ENCODE results near the gene HLCS. TPM values are rescaled to one million over a fixed set of nuclear protein-coding genes. Genes with fewer than 3 reads are reported as not detected.
A peak's percentile ranks its signal among the peaks of the same experiment; 100 is the strongest.

HLCS gene
- total and polyA plus RNA-seq, 2 donors (not counting 1 experiment from before 2014, with no cell fraction given), result 23.1 to 40.0 TPM

GRCh38 chr21:36994501-36995158, 28.2 kb upstream of the HLCS start:
- TF ChIP-seq EZH2 (IDR thresholded peaks at IDR 0.05; ENCODE audit: low read length, missing control alignments), result no peak
- TF ChIP-seq, protein P1, sequence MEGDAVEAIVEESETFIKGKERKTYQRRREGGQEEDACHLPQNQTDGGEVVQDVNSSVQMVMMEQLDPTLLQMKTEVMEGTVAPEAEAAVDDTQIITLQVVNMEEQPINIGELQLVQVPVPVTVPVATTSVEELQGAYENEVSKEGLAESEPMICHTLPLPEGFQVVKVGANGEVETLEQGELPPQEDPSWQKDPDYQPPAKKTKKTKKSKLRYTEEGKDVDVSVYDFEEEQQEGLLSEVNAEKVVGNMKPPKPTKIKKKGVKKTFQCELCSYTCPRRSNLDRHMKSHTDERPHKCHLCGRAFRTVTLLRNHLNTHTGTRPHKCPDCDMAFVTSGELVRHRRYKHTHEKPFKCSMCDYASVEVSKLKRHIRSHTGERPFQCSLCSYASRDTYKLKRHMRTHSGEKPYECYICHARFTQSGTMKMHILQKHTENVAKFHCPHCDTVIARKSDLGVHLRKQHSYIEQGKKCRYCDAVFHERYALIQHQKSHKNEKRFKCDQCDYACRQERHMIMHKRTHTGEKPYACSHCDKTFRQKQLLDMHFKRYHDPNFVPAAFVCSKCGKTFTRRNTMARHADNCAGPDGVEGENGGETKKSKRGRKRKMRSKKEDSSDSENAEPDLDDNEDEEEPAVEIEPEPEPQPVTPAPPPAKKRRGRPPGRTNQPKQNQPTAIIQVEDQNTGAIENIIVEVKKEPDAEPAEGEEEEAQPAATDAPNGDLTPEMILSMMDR (conservative IDR thresholded peaks at IDR 0.05 in 1 of 2, IDR thresholded peaks at IDR 0.05 in 1 of 2; ENCODE audit: low read depth in 1 of 2, low read length in 2 of 2), result peak in 1 of 2 donors; percentile 17
- no peaks in the 10 kb centered on the region for H3K79me2 ChIP-seq (ENCODE audit: control insufficient read depth, insufficient read depth, low read length)
- H3K4me3 ChIP-seq (replicated peaks in 1 of 4; ENCODE audit: control extremely low read depth in 1 of 4, insufficient read depth in 1 of 4, low read depth in 3 of 4, low read length in 4 of 4), result peak overlapping the region in 1 of 4 experiments; percentile 39
- no peaks in the 10 kb centered on the region for H3K4me1 ChIP-seq (ENCODE audit: control insufficient read depth, extremely low read depth, insufficient read depth, low read length)
- no peaks in the 10 kb centered on the region for H3K9me3 ChIP-seq (ENCODE audit: control insufficient read depth, insufficient read depth, low read depth, low read length)
- no peaks in the 10 kb centered on the region for H4K20me1 ChIP-seq (ENCODE audit: control insufficient read depth, extremely low read depth, insufficient read depth, low read length)
- H3K27ac ChIP-seq (ENCODE audit: insufficient read depth, low read length), result no peak overlapping the region
- H3K36me3 ChIP-seq (ENCODE audit: control insufficient read depth, insufficient read depth, low read length), result no peaks in the 10 kb centered on the region
- H3K4me2 ChIP-seq (ENCODE audit: extremely low read depth, insufficient read depth, low read length), result no peak overlapping the region
- H2AFZ ChIP-seq (ENCODE audit: low read length), result peak overlapping the region; percentile 21
- H3K27me3 ChIP-seq (ENCODE audit: control insufficient read depth, insufficient read depth, low read length), result peaks cover 2% of the 10 kb centered on the region
- DNase-seq (ENCODE audit: low read depth in 2 of 2), result peak; percentile 15 to 50
- H3K9ac ChIP-seq (ENCODE audit: insufficient read depth, low read length), result no peak overlapping the region

- Histone ChIP-seq H3K27ac (ENCODE audit: insufficient read depth, low read length) (no peak overlapping the region), H2AFZ (ENCODE audit: low read length) (no peak overlapping the region), H4K20me1 (ENCODE audit: control insufficient read depth, extremely low read depth, insufficient read depth, low read length) (no peaks in the 10 kb centered on the region), H3K9ac (ENCODE audit: insufficient read depth, low read length) (no peak overlapping the region), H3K27me3 (ENCODE audit: control insufficient read depth, insufficient read depth, low read length) (peaks cover 2% of the 10 kb centered on the region), H3K79me2 (ENCODE audit: control insufficient read depth, insufficient read depth, low read length) (no peaks in the 10 kb centered on the region), H3K4me1 (ENCODE audit: control insufficient read depth, extremely low read depth, insufficient read depth, low read length) (no peaks in the 10 kb centered on the region), H3K4me2 (ENCODE audit: extremely low read depth, insufficient read depth, low read length) (no peak overlapping the region), H3K9me3 (ENCODE audit: control insufficient read depth, insufficient read depth, low read depth, low read length) (no peaks in the 10 kb centered on the region), H3K36me3 (ENCODE audit: control insufficient read depth, insufficient read depth, low read length) (no peaks in the 10 kb centered on the region), H3K4me3 (replicated peaks in 1 of 4; ENCODE audit: control extremely low read depth in 1 of 4, insufficient read depth in 1 of 4, low read depth in 3 of 4, low read length in 4 of 4) (no peak overlapping the region)
- no peak for TF ChIP-seq EZH2 (IDR thresholded peaks at IDR 0.05; ENCODE audit: low read length, missing control alignments)
- TF ChIP-seq, protein P1 (conservative IDR thresholded peaks at IDR 0.05 in 1 of 2, IDR thresholded peaks at IDR 0.05 in 1 of 2; ENCODE audit: low read depth in 1 of 2, low read length in 2 of 2), result no peak
- no peak for DNase-seq (ENCODE audit: low read depth in 2 of 2)
Observed at GRCh38 chr21:36992671-36993070, 26.2 kb upstream of the HLCS start.

- no peak for DNase-seq (ENCODE audit: low read depth in 2 of 2)
- no peak for TF ChIP-seq EZH2 (IDR thresholded peaks at IDR 0.05; ENCODE audit: low read length, missing control alignments)
- TF ChIP-seq, protein P1 (conservative IDR thresholded peaks at IDR 0.05 in 1 of 2, IDR thresholded peaks at IDR 0.05 in 1 of 2; ENCODE audit: low read depth in 1 of 2, low read length in 2 of 2), result no peak
- Histone ChIP-seq H3K4me1 (ENCODE audit: control insufficient read depth, extremely low read depth, insufficient read depth, low read length) (no peaks in the 10 kb centered on the region), H3K79me2 (ENCODE audit: control insufficient read depth, insufficient read depth, low read length) (no peaks in the 10 kb centered on the region), H3K4me3 (replicated peaks in 1 of 4; ENCODE audit: control extremely low read depth in 1 of 4, insufficient read depth in 1 of 4, low read depth in 3 of 4, low read length in 4 of 4) (peak overlapping the region; percentile 32 to 67 (median 41)), H3K9ac (ENCODE audit: insufficient read depth, low read length) (no peak overlapping the region), H3K4me2 (ENCODE audit: extremely low read depth, insufficient read depth, low read length) (peak overlapping the region; percentile 69), H3K27ac (ENCODE audit: insufficient read depth, low read length) (peak overlapping the region; percentile 63), H2AFZ (ENCODE audit: low read length) (peak overlapping the region; percentile 93), H3K27me3 (ENCODE audit: control insufficient read depth, insufficient read depth, low read length) (no peaks in the 10 kb centered on the region), H3K9me3 (ENCODE audit: control insufficient read depth, insufficient read depth, low read depth, low read length) (no peaks in the 10 kb centered on the region), H3K36me3 (ENCODE audit: control insufficient read depth, insufficient read depth, low read length) (no peaks in the 10 kb centered on the region), H4K20me1 (ENCODE audit: control insufficient read depth, extremely low read depth, insufficient read depth, low read length) (no peaks in the 10 kb centered on the region)
Observed at GRCh38 chr21:36990508-36991205, 24.2 kb upstream of the HLCS start.
